Putamen (tissue), 1 donor: ENCODE measurements around the gene CRYBB1.
A peak's percentile ranks its signal among the peaks of the same experiment; 100 is the strongest.
"Not testable (repeated sequence)": the region's sequence is repeated elsewhere in the genome, so short reads cannot be mapped to it uniquely, and the experiment has no call there.

Source experiments
- DNase-seq: peaks from one replicate; pipeline ENCODE4 v3.0.0-alpha.2; 2016; ENCODE audit warnings: low spot score

The CRYBB1 gene

GRCh38 chr22:26636296-26636695 is 18.5 kb upstream of the CRYBB1 start:
- DNase-seq, result no peak

GRCh38 chr22:26635117-26635516 is 17.3 kb upstream of the CRYBB1 start:
- DNase-seq, result no peak

GRCh38 chr22:26634189-26634588 is 16.4 kb upstream of the CRYBB1 start:
- no peak for DNase-seq

GRCh38 chr22:26632422-26633155 is 14.8 kb upstream of the CRYBB1 start:
- DNase-seq, result no peak

- DNase-seq, result no peak
These were observed 13.5 kb upstream of the CRYBB1 start for GRCh38 chr22:26631282-26631681.

- no peak for DNase-seq
These were observed 12.3 kb upstream of the CRYBB1 start for GRCh38 chr22:26629988-26630761.

- no peak for DNase-seq
These were observed 7.0 kb upstream of the CRYBB1 start for GRCh38 chr22:26624803-26625202.

- no peak for DNase-seq
These were observed 6.2 kb upstream of the CRYBB1 start for GRCh38 chr22:26623984-26624383.

- no peak for DNase-seq
These were observed 3.8 kb upstream of the CRYBB1 start, which contains the start of gene CRYBA4 for GRCh38 chr22:26621663-26622062. Gene CRYBA4 (plus strand): TSS chr22:26621963. CDS start chr22:26622597, 634 bp downstream.

- no peak for DNase-seq
These were observed 2.4 kb upstream of the CRYBB1 start for GRCh38 chr22:26620197-26620596.

- DNase-seq, result peak; percentile 6
These were observed 1.7 kb upstream of the CRYBB1 start for GRCh38 chr22:26619510-26619909.

GRCh38 chr22:26618455-26618854 is 628 bp upstream of the CRYBB1 start:
- no peak for DNase-seq

- DNase-seq, result no peak
These were observed 1.2 kb downstream of the CRYBB1 start for GRCh38 chr22:26616650-26617049.

GRCh38 chr22:26615830-26616435 is 1.9 kb downstream of the CRYBB1 start:
- DNase-seq, result no peak

GRCh38 chr22:26615149-26615548 is 2.7 kb downstream of the CRYBB1 start:
- DNase-seq, result no peak

GRCh38 chr22:26614322-26614721 is 3.5 kb downstream of the CRYBB1 start:
- DNase-seq, result no peak

GRCh38 chr22:26613753-26614152 is 4.1 kb downstream of the CRYBB1 start:
- DNase-seq, result not testable (repeated sequence)

- no peak for DNase-seq
These were observed 5.2 kb downstream of the CRYBB1 start for GRCh38 chr22:26612652-26613051.

- no peak for DNase-seq
These were observed 6.8 kb downstream of the CRYBB1 start for GRCh38 chr22:26610996-26611395.

- DNase-seq, result peak; percentile 9
These were observed 7.5 kb downstream of the CRYBB1 start for GRCh38 chr22:26610072-26610958.

- no peak for DNase-seq
These were observed 8.5 kb downstream of the CRYBB1 start for GRCh38 chr22:26609287-26609686.

GRCh38 chr22:26608129-26608528 is 9.7 kb downstream of the CRYBB1 start:
- DNase-seq, result no peak
